ENCODE results near the gene PCNX4. TPM values are rescaled to one million over a fixed set of nuclear protein-coding genes. Genes with fewer than 3 reads are reported as not detected.
A peak's percentile ranks its signal among the peaks of the same experiment; 100 is the strongest.

The PCNX4 gene
- total and polyA plus RNA-seq, 2 experiments from 2014 or later = 39.7 to 129 TPM

DNA sequence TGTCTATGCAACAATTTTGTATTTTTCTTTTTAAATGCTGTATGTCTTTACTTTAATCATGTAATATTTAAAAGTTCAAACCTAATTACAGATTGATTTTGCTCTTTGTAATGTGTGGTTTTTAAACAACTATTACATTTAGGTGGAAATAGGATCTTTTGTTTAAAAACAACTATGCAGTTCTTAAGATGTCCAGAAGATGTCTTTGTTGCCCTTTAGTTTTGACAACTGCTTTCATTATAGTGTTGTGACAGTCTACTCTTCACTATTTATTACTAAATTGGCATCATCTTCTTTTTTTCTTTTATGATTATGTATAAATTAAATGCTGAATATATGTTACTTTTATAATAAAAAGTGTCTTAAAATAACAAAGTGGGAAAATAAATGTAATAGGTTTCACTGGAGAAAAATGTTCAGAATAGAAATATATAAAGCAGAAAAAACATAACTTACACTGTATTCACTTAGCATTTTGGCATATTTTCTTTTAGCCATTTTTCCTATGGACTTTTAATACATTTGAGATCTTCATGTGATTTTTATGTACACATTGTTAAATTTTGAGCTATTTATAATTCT is 27.1 kb upstream of the PCNX4 start:
- Histone ChIP-seq H3K9me3 (ENCODE audit: low read depth) (no peaks in the 10 kb centered on the region), H3K27ac (no peak overlapping the region), H3K36me3 (no peaks in the 10 kb centered on the region), H3K4me1 (ENCODE audit: low read depth) (no peaks in the 10 kb centered on the region), H3K4me3 (no peak overlapping the region), H3K27me3 (no peaks in the 10 kb centered on the region)
- TF ChIP-seq, protein P1, sequence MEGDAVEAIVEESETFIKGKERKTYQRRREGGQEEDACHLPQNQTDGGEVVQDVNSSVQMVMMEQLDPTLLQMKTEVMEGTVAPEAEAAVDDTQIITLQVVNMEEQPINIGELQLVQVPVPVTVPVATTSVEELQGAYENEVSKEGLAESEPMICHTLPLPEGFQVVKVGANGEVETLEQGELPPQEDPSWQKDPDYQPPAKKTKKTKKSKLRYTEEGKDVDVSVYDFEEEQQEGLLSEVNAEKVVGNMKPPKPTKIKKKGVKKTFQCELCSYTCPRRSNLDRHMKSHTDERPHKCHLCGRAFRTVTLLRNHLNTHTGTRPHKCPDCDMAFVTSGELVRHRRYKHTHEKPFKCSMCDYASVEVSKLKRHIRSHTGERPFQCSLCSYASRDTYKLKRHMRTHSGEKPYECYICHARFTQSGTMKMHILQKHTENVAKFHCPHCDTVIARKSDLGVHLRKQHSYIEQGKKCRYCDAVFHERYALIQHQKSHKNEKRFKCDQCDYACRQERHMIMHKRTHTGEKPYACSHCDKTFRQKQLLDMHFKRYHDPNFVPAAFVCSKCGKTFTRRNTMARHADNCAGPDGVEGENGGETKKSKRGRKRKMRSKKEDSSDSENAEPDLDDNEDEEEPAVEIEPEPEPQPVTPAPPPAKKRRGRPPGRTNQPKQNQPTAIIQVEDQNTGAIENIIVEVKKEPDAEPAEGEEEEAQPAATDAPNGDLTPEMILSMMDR (IDR thresholded peaks at IDR 0.05; ENCODE audit: low read depth, low read length) = peak; percentile 67
- peak in 1 of 2 donors; percentile 63 for DNase-seq (ENCODE audit: low read depth in 1 of 2, low spot score in 1 of 2)

DNA sequence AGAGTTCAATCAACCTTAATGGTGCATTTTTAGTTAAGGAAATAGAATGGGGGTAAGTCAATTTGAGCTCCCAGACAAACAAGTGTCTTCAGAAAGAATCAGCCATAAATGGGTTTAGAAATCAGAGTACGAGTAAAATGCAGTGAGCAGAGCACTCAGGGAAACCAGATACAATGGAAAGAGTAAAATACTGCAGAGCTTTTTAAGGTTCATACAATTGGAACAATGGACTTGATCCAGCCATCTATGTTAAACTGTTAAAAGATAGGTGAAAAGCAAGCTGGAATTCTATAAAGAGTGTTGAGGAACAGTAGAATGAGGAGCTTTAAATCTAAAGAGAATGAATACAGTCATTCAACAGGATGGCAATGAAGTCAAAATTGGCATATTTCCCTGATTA is 23.8 kb upstream of the PCNX4 start:
- no peaks in the 10 kb centered on the region for H3K36me3 ChIP-seq
- H3K9me3 ChIP-seq (ENCODE audit: low read depth) = no peaks in the 10 kb centered on the region
- H3K4me1 ChIP-seq (ENCODE audit: low read depth) = no peaks in the 10 kb centered on the region
- no peaks in the 10 kb centered on the region for H3K27me3 ChIP-seq
- H3K4me3 ChIP-seq = no peak overlapping the region
- no peak for DNase-seq (ENCODE audit: low read depth in 1 of 2, low spot score in 1 of 2)
- no peak overlapping the region for H3K27ac ChIP-seq
- TF ChIP-seq, protein P1 (IDR thresholded peaks at IDR 0.05; ENCODE audit: low read depth, low read length) = no peak

DNA sequence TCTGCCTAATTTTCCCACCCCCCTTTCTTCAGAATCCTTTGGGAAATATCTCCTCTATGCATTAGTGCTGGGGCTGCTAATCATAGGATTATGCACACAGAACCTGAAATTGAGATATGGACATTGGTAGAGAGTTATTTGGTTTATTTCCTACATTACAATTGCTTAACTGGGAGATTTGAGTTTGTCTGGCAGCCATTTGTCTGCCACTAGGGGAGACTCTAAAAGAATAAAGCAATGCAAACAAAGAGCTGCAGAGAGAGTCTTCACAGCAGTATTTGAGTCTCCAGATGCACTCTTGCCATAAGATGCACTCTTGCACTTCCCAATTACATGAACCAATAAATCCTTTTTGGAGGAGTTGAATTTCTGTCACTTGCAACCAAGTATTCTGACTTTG is 12.0 kb upstream of the PCNX4 start:
- Histone ChIP-seq H3K36me3 (no peaks in the 10 kb centered on the region), H3K27ac (no peak overlapping the region), H3K4me3 (no peak overlapping the region), H3K27me3 (no peaks in the 10 kb centered on the region), H3K9me3 (ENCODE audit: low read depth) (no peaks in the 10 kb centered on the region), H3K4me1 (ENCODE audit: low read depth) (no peaks in the 10 kb centered on the region)
- no peak for DNase-seq (ENCODE audit: low read depth in 1 of 2, low spot score in 1 of 2)
- TF ChIP-seq, protein P1 (IDR thresholded peaks at IDR 0.05; ENCODE audit: low read depth, low read length) = peak; percentile 19

DNA sequence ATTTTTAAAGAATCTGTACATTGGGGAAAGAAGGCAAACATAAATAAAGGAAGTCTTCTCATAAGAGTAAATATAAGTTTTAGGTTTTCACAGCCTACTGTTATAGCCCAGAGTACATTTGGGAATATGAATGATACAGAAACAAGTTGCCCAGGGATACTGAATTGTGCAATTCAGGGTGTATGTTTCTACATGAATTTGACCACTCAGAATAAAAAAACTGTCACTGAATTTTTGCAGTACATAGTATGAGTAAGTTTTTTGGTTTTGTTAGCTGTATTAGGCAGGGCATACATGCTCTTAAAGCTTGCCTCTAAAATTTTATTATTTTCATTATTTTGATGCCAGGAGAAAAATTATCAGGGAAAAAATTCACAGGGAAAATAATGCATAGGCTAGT is 6.6 kb upstream of the PCNX4 start:
- H3K36me3 ChIP-seq = no peaks in the 10 kb centered on the region
- no peak overlapping the region for H3K4me3 ChIP-seq
- no peaks in the 10 kb centered on the region for H3K27me3 ChIP-seq
- peak in 1 of 2 donors; percentile 71 for DNase-seq (ENCODE audit: low read depth in 1 of 2, low spot score in 1 of 2)
- TF ChIP-seq, protein P1 (IDR thresholded peaks at IDR 0.05; ENCODE audit: low read depth, low read length) = no peak
- H3K27ac ChIP-seq = no peak overlapping the region
- no peaks in the 10 kb centered on the region for H3K9me3 ChIP-seq (ENCODE audit: low read depth)
- H3K4me1 ChIP-seq (ENCODE audit: low read depth) = no peaks in the 10 kb centered on the region

DNA sequence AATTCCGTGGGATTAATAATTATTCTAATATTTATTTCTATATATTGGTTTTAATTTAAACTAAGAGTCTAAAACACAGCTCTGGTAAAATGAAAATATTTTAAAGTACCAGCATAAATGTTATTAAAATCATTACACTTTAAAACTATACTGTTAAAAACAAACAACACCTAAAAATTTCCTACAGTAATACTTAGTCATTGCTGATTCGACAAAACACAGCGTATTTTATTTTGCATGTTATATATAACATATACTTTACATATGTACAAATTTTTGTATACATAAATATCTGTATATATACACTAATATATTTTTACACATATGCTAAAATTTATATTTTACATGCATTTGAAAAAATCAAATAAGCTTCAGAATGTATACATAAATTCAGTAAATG is 6.0 kb upstream of the PCNX4 start:
- Histone ChIP-seq H3K27me3 (no peaks in the 10 kb centered on the region), H3K27ac (no peak overlapping the region), H3K9me3 (ENCODE audit: low read depth) (no peaks in the 10 kb centered on the region), H3K4me1 (ENCODE audit: low read depth) (peaks cover 2% of the 10 kb centered on the region), H3K4me3 (no peak overlapping the region), H3K36me3 (no peaks in the 10 kb centered on the region)
- TF ChIP-seq, protein P1 (IDR thresholded peaks at IDR 0.05; ENCODE audit: low read depth, low read length) = no peak
- no peak for DNase-seq (ENCODE audit: low read depth in 1 of 2, low spot score in 1 of 2)
